Measurements from ENCODE around the gene AKTIP. TPM values are rescaled to one million over a fixed set of nuclear protein-coding genes. Genes with fewer than 3 reads are reported as not detected.

Gene AKTIP
- total RNA-seq, 1 donor from 2014 or later, result 36.1 TPM

DNA sequence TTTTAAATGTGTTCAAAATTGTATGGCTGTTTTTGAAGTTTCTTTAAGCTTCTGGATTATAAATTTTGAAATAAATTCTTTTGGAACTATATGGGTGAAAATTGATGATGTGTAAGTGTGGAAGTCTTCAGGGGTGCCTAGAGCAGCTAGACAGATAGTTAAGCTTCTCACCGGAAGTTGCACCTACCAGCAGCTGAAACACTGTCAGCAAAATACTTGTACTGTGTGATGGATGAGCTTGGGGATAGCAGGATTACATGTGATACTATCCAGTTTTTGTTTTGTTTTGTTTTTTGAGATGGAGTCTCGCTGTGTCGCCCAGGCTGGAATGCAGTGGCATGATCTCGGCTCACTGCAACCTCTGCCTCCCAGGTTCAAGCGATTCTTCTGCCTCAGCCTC, 49.1 kb downstream of the AKTIP start:
- Mint-ChIP-seq H3K4me3 (ENCODE audit: unreplicated experiment) (no peak overlapping the region), H3K36me3 (ENCODE audit: low read depth) (peaks cover 30% of the 10 kb centered on the region), H3K4me1 (ENCODE audit: low read depth) (no peaks in the 10 kb centered on the region), H3K9me3 (ENCODE audit: low read depth) (no peaks in the 10 kb centered on the region), H3K27ac (ENCODE audit: unreplicated experiment) (no peak overlapping the region), H3K27me3 (ENCODE audit: low read depth) (no peaks in the 10 kb centered on the region)
- DNase-seq (ENCODE audit: low spot score), result no peak
- TF ChIP-seq, protein P1, sequence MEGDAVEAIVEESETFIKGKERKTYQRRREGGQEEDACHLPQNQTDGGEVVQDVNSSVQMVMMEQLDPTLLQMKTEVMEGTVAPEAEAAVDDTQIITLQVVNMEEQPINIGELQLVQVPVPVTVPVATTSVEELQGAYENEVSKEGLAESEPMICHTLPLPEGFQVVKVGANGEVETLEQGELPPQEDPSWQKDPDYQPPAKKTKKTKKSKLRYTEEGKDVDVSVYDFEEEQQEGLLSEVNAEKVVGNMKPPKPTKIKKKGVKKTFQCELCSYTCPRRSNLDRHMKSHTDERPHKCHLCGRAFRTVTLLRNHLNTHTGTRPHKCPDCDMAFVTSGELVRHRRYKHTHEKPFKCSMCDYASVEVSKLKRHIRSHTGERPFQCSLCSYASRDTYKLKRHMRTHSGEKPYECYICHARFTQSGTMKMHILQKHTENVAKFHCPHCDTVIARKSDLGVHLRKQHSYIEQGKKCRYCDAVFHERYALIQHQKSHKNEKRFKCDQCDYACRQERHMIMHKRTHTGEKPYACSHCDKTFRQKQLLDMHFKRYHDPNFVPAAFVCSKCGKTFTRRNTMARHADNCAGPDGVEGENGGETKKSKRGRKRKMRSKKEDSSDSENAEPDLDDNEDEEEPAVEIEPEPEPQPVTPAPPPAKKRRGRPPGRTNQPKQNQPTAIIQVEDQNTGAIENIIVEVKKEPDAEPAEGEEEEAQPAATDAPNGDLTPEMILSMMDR (IDR thresholded peaks at IDR 0.05), result no peak

- Mint-ChIP-seq H3K27me3 (ENCODE audit: low read depth) (no peaks in the 10 kb centered on the region), H3K27ac (ENCODE audit: unreplicated experiment) (no peak overlapping the region), H3K9me3 (ENCODE audit: low read depth) (no peaks in the 10 kb centered on the region), H3K4me1 (ENCODE audit: low read depth) (no peaks in the 10 kb centered on the region), H3K36me3 (ENCODE audit: low read depth) (peaks cover 13% of the 10 kb centered on the region), H3K4me3 (ENCODE audit: unreplicated experiment) (no peak overlapping the region)
- TF ChIP-seq, protein P1 (IDR thresholded peaks at IDR 0.05), result no peak
- no peak for DNase-seq (ENCODE audit: low spot score)
These were observed 53.0 kb downstream of the AKTIP start for GRCh38 chr16:53449816-53450517.

GRCh38 chr16:53446090-53446489, 56.9 kb downstream of the AKTIP start:
- DNase-seq (ENCODE audit: low spot score), result no peak
- Mint-ChIP-seq H3K27ac (ENCODE audit: unreplicated experiment) (no peak overlapping the region), H3K4me1 (ENCODE audit: low read depth) (no peaks in the 10 kb centered on the region), H3K36me3 (ENCODE audit: low read depth) (peaks cover 8% of the 10 kb centered on the region), H3K9me3 (ENCODE audit: low read depth) (no peaks in the 10 kb centered on the region), H3K27me3 (ENCODE audit: low read depth) (no peaks in the 10 kb centered on the region), H3K4me3 (ENCODE audit: unreplicated experiment) (no peak overlapping the region)
- TF ChIP-seq, protein P1 (IDR thresholded peaks at IDR 0.05), result no peak

DNA sequence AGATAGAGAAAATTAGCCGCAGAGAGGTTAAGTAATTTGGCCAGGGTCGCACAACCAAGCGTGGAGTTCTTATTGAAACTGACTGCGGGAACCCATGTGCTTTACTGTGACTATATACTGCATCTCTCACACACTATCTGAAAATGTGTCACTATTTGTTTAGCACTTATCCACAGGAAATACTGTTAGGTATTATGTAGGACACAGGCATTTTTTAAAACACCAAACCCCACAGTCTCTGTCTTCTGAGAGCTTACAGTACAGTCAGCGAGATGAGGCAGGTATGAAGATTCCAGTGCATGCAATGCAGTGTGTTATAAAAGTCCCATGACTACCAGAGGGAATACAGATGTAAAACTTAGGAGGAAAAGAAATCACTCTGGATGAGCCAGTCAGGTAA, 57.5 kb downstream of the AKTIP start:
- no peaks in the 10 kb centered on the region for H3K27me3 Mint-ChIP-seq (ENCODE audit: low read depth)
- no peaks in the 10 kb centered on the region for H3K9me3 Mint-ChIP-seq (ENCODE audit: low read depth)
- H3K27ac Mint-ChIP-seq (ENCODE audit: unreplicated experiment), result peak overlapping the region; percentile 2
- TF ChIP-seq, protein P1 (IDR thresholded peaks at IDR 0.05), result no peak
- no peak for DNase-seq (ENCODE audit: low spot score)
- peaks cover 8% of the 10 kb centered on the region for H3K36me3 Mint-ChIP-seq (ENCODE audit: low read depth)
- H3K4me1 Mint-ChIP-seq (ENCODE audit: low read depth), result no peaks in the 10 kb centered on the region
- no peak overlapping the region for H3K4me3 Mint-ChIP-seq (ENCODE audit: unreplicated experiment)

Other genes starting within 250 kb of the AKTIP start
- gene RBL2, start 68.7 kb downstream of the AKTIP start, total RNA-seq, result 28.5 to 40.4 TPM (median 29.2 TPM) in 3 replicates
- gene RPGRIP1L, start 200.7 kb upstream of the AKTIP start, total RNA-seq, result 10.8 to 20.0 TPM (median 12.5 TPM) in 3 replicates
- gene FTO, start 200.9 kb upstream of the AKTIP start, total RNA-seq, result 85.7 to 139 TPM (median 89.4 TPM) in 3 replicates